NT2/D1 (cell line): ENCODE results near the gene DUSP10.

ENCODE experiments used
- DNase-seq: peaks from one replicate; pipeline ENCODE4 v3.0.0-alpha.2; 2011; ENCODE audit warnings: low read depth, low spot score
- H3K27me3 ChIP-seq: 2 replicates; pipeline ENCODE4 v1.6.0; 2011; ENCODE audit warnings: mild to moderate bottlenecking; ENCODE audit not compliant: insufficient read length, insufficient read depth
- H3K36me3 ChIP-seq: 2 replicates; pipeline ENCODE4 v1.6.1; 2011; ENCODE audit warnings: mild to moderate bottlenecking, low read length, mixed read lengths; ENCODE audit not compliant: insufficient read depth, insufficient read length
- H3K4me1 ChIP-seq: 2 replicates; pipeline ENCODE4 v1.5.1; 2011; ENCODE audit not compliant: insufficient read depth, insufficient read length
- H3K4me3 ChIP-seq: 2 replicates; pipeline ENCODE4 v1.5.1; 2011; ENCODE audit warnings: low read depth; ENCODE audit not compliant: insufficient read length
- H3K9ac ChIP-seq: 2 replicates; pipeline ENCODE4 v1.6.0; 2011; ENCODE audit warnings: low read depth; ENCODE audit not compliant: insufficient read length
- H3K9me3 ChIP-seq: 2 replicates; pipeline ENCODE4 v1.5.1; 2011; ENCODE audit warnings: mild to moderate bottlenecking, low read length; ENCODE audit not compliant: insufficient read depth
- SUZ12 ChIP-seq: IDR thresholded peaks from 2 replicates; pipeline ENCODE4 v1.6.1; 2011; ENCODE audit not compliant: insufficient read length, insufficient read depth; ENCODE audit errors: extremely low read depth
- YY1 ChIP-seq: IDR thresholded peaks from 2 replicates; pipeline ENCODE4 v1.6.1; 2011; ENCODE audit not compliant: insufficient read length, insufficient read depth
- ZNF274 ChIP-seq: IDR thresholded peaks from 2 replicates; pipeline ENCODE4 v1.6.1; 2011; ENCODE audit warnings: mild to moderate bottlenecking, low read depth, low read length

DUSP10 gene

GRCh38 chr1:221781102-221781755 is 39.3 kb upstream of the DUSP10 start:
- Histone ChIP-seq H3K9ac (no peak overlapping the region), H3K36me3 (no peaks in the 10 kb centered on the region), H3K9me3 (no peaks in the 10 kb centered on the region), H3K4me1 (no peaks in the 10 kb centered on the region), H3K27me3 (no peaks in the 10 kb centered on the region), H3K4me3 (no peak overlapping the region)
- no peak for DNase-seq
- TF ChIP-seq SUZ12 (no peak), YY1 (no peak), ZNF274 (no peak)

GRCh38 chr1:221780175-221780574 is 38.3 kb upstream of the DUSP10 start:
- TF ChIP-seq ZNF274: no peak
- TF ChIP-seq YY1: no peak
- TF ChIP-seq SUZ12: no peak
- H3K27me3 ChIP-seq: no peaks in the 10 kb centered on the region
- no peaks in the 10 kb centered on the region for H3K4me1 ChIP-seq
- DNase-seq: no peak
- no peak overlapping the region for H3K9ac ChIP-seq
- H3K9me3 ChIP-seq: no peaks in the 10 kb centered on the region
- no peak overlapping the region for H3K4me3 ChIP-seq
- no peaks in the 10 kb centered on the region for H3K36me3 ChIP-seq

- Histone ChIP-seq H3K9ac (no peak overlapping the region), H3K36me3 (no peaks in the 10 kb centered on the region), H3K4me3 (no peak overlapping the region), H3K4me1 (no peaks in the 10 kb centered on the region), H3K9me3 (no peaks in the 10 kb centered on the region), H3K27me3 (no peaks in the 10 kb centered on the region)
- DNase-seq: no peak
- TF ChIP-seq YY1 (no peak), ZNF274 (no peak), SUZ12 (no peak)
Observed at GRCh38 chr1:221779771-221780170, 37.9 kb upstream of the DUSP10 start.

GRCh38 chr1:221778535-221779142 is 36.8 kb upstream of the DUSP10 start:
- no peak for DNase-seq
- Histone ChIP-seq H3K27me3 (no peaks in the 10 kb centered on the region), H3K9me3 (no peaks in the 10 kb centered on the region), H3K4me3 (no peak overlapping the region), H3K36me3 (no peaks in the 10 kb centered on the region), H3K9ac (no peak overlapping the region), H3K4me1 (no peaks in the 10 kb centered on the region)
- no peak for TF ChIP-seq ZNF274
- no peak for TF ChIP-seq SUZ12
- TF ChIP-seq YY1: no peak

- no peak overlapping the region for H3K9ac ChIP-seq
- H3K36me3 ChIP-seq: no peaks in the 10 kb centered on the region
- DNase-seq: no peak
- no peak overlapping the region for H3K4me3 ChIP-seq
- H3K9me3 ChIP-seq: no peaks in the 10 kb centered on the region
- H3K4me1 ChIP-seq: no peaks in the 10 kb centered on the region
- H3K27me3 ChIP-seq: no peaks in the 10 kb centered on the region
- TF ChIP-seq YY1 (no peak), SUZ12 (no peak), ZNF274 (no peak)
Observed at GRCh38 chr1:221778125-221778524, 36.2 kb upstream of the DUSP10 start.

- DNase-seq: no peak
- Histone ChIP-seq H3K9ac (no peak overlapping the region), H3K4me1 (no peaks in the 10 kb centered on the region), H3K36me3 (no peaks in the 10 kb centered on the region), H3K9me3 (no peaks in the 10 kb centered on the region), H3K4me3 (no peak overlapping the region), H3K27me3 (no peaks in the 10 kb centered on the region)
- TF ChIP-seq ZNF274 (no peak), YY1 (no peak), SUZ12 (no peak)
Observed at GRCh38 chr1:221777431-221778072, 35.7 kb upstream of the DUSP10 start.

GRCh38 chr1:221776495-221777301 is 34.8 kb upstream of the DUSP10 start:
- no peak for DNase-seq
- no peak for TF ChIP-seq SUZ12
- no peak for TF ChIP-seq ZNF274
- TF ChIP-seq YY1: no peak

More at GRCh38 chr1:221776495-221777301, 34.8 kb upstream of the DUSP10 start:
- H3K27me3 ChIP-seq: no peaks in the 10 kb centered on the region
- H3K36me3 ChIP-seq: no peaks in the 10 kb centered on the region
- H3K9me3 ChIP-seq: no peaks in the 10 kb centered on the region
- no peak overlapping the region for H3K4me3 ChIP-seq
- H3K4me1 ChIP-seq: no peaks in the 10 kb centered on the region
- no peak overlapping the region for H3K9ac ChIP-seq
